Type B pancreatic cell (in vitro differentiated cells): Measurements from ENCODE around the gene ALDH1A3. TPM values are rescaled to one million over a fixed set of nuclear protein-coding genes. Genes with fewer than 3 reads are reported as not detected.
A peak's percentile ranks its signal among the peaks of the same experiment; 100 is the strongest.

Source experiments
- DNase-seq: peaks from one replicate; pipeline ENCODE4 v3.0.0; 2021; ENCODE audit warnings: mixed read lengths; ENCODE audit not compliant: unreplicated experiment; ENCODE audit errors: extremely low spot score
- H3K27ac Mint-ChIP-seq: 2 replicates; pipeline ENCODE4 v1.8.0; 2021; ENCODE audit warnings: mild to moderate bottlenecking, mixed read lengths
- H3K27me3 Mint-ChIP-seq: 2 replicates; pipeline ENCODE4 v1.8.0; 2021; ENCODE audit warnings: mixed read lengths
- H3K36me3 Mint-ChIP-seq: 2 replicates; pipeline ENCODE4 v1.8.0; 2021; ENCODE audit warnings: mixed read lengths
- H3K4me1 Mint-ChIP-seq: one replicate; pipeline ENCODE4 v1.8.0; 2021; ENCODE audit warnings: mixed read lengths; ENCODE audit not compliant: unreplicated experiment
- H3K4me3 Mint-ChIP-seq: 2 replicates; pipeline ENCODE4 v1.8.0; 2021; ENCODE audit warnings: mild to moderate bottlenecking, mixed read lengths
- H3K9me3 Mint-ChIP-seq: 2 replicates; pipeline ENCODE4 v1.8.0; 2021; ENCODE audit warnings: mixed read lengths
- total RNA-seq: library from RNA; stranded (reverse); gene quantifications from 2 replicates; pipeline ENCODE4 v1.2.1, GENCODE V29; 2021; ENCODE audit warnings: low replicate concordance
- TF ChIP-seq, protein P1 (sequence below): fragments of 200-600 bp; sonication (generic); conservative IDR thresholded peaks from 2 replicates; pipeline ENCODE4 v1.5.0; 2021; ENCODE audit warnings: antibody characterized with exemption, mild to moderate bottlenecking

The ALDH1A3 gene
- total RNA-seq, 1 donor from 2014 or later, result 13.0 TPM

DNA sequence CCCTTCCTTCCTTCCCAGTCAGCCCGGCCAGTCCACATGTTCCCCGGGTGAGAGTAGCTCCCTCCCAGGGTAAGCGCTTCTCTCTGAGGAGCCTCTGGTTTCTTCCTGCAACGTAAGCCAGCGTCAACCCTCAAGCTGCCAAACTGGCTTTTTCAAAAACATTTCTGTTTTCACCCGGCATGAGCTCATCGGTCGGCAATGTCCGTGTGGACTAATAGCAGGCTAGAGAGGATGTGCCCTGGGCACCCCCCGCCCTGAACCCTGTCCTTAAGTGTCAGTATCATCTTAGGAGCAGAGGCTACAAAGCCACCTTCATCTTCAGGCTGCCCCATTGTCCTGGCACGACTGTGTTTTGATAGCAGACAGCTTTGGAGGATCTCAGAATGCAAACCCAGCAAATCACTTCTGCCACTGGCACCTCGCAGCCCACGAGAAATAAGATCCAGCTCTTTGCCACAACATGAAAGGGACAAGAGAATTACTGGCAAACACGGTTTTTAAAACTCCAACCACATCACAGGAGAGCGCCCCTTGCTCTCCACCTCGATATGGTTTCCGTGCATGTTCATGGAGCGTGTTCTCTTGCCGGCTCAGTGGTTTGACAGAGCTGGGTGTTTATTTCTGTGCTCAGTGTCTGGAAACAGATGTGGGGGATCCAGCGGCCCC is 9.9 kb downstream of the ALDH1A3 start:
- no peaks in the 10 kb centered on the region for H3K9me3 Mint-ChIP-seq
- DNase-seq, result no peak
- no peaks in the 10 kb centered on the region for H3K36me3 Mint-ChIP-seq
- H3K4me1 Mint-ChIP-seq, result peaks cover 14% of the 10 kb centered on the region
- H3K4me3 Mint-ChIP-seq, result no peak overlapping the region
- peaks cover 47% of the 10 kb centered on the region for H3K27me3 Mint-ChIP-seq
- TF ChIP-seq, protein P1, sequence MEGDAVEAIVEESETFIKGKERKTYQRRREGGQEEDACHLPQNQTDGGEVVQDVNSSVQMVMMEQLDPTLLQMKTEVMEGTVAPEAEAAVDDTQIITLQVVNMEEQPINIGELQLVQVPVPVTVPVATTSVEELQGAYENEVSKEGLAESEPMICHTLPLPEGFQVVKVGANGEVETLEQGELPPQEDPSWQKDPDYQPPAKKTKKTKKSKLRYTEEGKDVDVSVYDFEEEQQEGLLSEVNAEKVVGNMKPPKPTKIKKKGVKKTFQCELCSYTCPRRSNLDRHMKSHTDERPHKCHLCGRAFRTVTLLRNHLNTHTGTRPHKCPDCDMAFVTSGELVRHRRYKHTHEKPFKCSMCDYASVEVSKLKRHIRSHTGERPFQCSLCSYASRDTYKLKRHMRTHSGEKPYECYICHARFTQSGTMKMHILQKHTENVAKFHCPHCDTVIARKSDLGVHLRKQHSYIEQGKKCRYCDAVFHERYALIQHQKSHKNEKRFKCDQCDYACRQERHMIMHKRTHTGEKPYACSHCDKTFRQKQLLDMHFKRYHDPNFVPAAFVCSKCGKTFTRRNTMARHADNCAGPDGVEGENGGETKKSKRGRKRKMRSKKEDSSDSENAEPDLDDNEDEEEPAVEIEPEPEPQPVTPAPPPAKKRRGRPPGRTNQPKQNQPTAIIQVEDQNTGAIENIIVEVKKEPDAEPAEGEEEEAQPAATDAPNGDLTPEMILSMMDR, result no peak
- H3K27ac Mint-ChIP-seq, result peak overlapping the region; percentile 94

- peaks cover 11% of the 10 kb centered on the region for H3K4me1 Mint-ChIP-seq
- peaks cover 41% of the 10 kb centered on the region for H3K27me3 Mint-ChIP-seq
- no peak overlapping the region for H3K4me3 Mint-ChIP-seq
- H3K36me3 Mint-ChIP-seq, result no peaks in the 10 kb centered on the region
- DNase-seq, result no peak
- no peak overlapping the region for H3K27ac Mint-ChIP-seq
- H3K9me3 Mint-ChIP-seq, result no peaks in the 10 kb centered on the region
- TF ChIP-seq, protein P1, result no peak
Observed at GRCh38 chr15:100890051-100890720, 10.6 kb downstream of the ALDH1A3 start.

GRCh38 chr15:100890850-100891249 is 11.2 kb downstream of the ALDH1A3 start:
- no peaks in the 10 kb centered on the region for H3K36me3 Mint-ChIP-seq
- TF ChIP-seq, protein P1, result no peak
- H3K4me3 Mint-ChIP-seq, result no peak overlapping the region
- no peaks in the 10 kb centered on the region for H3K9me3 Mint-ChIP-seq
- H3K4me1 Mint-ChIP-seq, result peaks cover 11% of the 10 kb centered on the region
- no peak overlapping the region for H3K27ac Mint-ChIP-seq
- peaks cover 35% of the 10 kb centered on the region for H3K27me3 Mint-ChIP-seq
- DNase-seq, result no peak

- no peaks in the 10 kb centered on the region for H3K36me3 Mint-ChIP-seq
- no peaks in the 10 kb centered on the region for H3K9me3 Mint-ChIP-seq
- TF ChIP-seq, protein P1, result peak; percentile 65
- H3K4me1 Mint-ChIP-seq, result peaks cover 11% of the 10 kb centered on the region
- H3K27me3 Mint-ChIP-seq, result peaks cover 31% of the 10 kb centered on the region
- H3K4me3 Mint-ChIP-seq, result no peak overlapping the region
- no peak for DNase-seq
- H3K27ac Mint-ChIP-seq, result no peak overlapping the region
Observed at GRCh38 chr15:100891307-100892012, 11.8 kb downstream of the ALDH1A3 start.

DNA sequence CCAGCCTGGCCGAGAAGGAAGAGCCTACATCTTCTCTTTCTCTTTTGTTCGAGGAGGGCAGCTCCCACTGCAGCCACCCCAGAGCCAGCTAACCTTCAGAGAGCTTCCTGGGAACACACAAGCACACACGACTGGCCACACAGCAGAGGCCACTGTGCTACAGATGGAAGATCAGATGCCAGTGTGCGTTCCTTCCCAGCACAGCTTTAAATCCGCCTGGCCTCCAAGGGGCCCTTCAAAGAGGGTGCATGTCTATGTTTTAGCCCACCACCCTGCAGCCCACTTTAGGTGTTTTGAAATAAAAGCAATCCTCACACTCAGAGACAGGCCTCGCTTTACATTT is 12.4 kb downstream of the ALDH1A3 start:
- TF ChIP-seq, protein P1, result no peak
- no peak overlapping the region for H3K4me3 Mint-ChIP-seq
- no peaks in the 10 kb centered on the region for H3K36me3 Mint-ChIP-seq
- peaks cover 28% of the 10 kb centered on the region for H3K27me3 Mint-ChIP-seq
- H3K9me3 Mint-ChIP-seq, result no peaks in the 10 kb centered on the region
- no peak for DNase-seq
- peaks cover 11% of the 10 kb centered on the region for H3K4me1 Mint-ChIP-seq
- no peak overlapping the region for H3K27ac Mint-ChIP-seq
